HepG2 (cell line): ENCODE measurements around the gene IVD. TPM values are rescaled to one million over a fixed set of nuclear protein-coding genes. Genes with fewer than 3 reads are reported as not detected.

ENCODE experiments used
- DRAP1 ChIP-seq: IDR thresholded peaks from 2 replicates; pipeline ENCODE4 v1.6.1; 2016; ENCODE audit warnings: missing genetic modification reagents, missing compliant biosample characterization
- ELF3 ChIP-seq: IDR thresholded peaks from 2 replicates; pipeline ENCODE4 v1.6.1; 2016; ENCODE audit warnings: missing genetic modification reagents, missing compliant biosample characterization
- EZH2 ChIP-seq: conservative IDR thresholded peaks from 2 replicates; pipeline ENCODE4 v1.6.1; 2012; ENCODE audit warnings: mild to moderate bottlenecking, low read depth, low read length, moderate library complexity
- KLF6 ChIP-seq: IDR thresholded peaks from 2 replicates; pipeline ENCODE4 v1.8.0; 2016; ENCODE audit warnings: missing biosample characterization, missing genetic modification reagents
- KMT2B ChIP-seq: IDR thresholded peaks from 2 replicates; pipeline ENCODE4 v1.6.1; 2016; ENCODE audit warnings: missing genetic modification reagents, missing compliant biosample characterization
- REXO4 ChIP-seq: sonication (generic); formaldehyde crosslinking; IDR thresholded peaks from 2 replicates; pipeline ENCODE4 v1.8.0; 2022; ENCODE audit warnings: missing genetic modification reagents, mild to moderate bottlenecking, borderline replicate concordance
- RFX1 ChIP-seq: fragments of 450-650 bp; IDR thresholded peaks from 2 replicates; pipeline ENCODE4 v1.6.1; 2017
- RNF219 ChIP-seq: sonication (generic); formaldehyde crosslinking; IDR thresholded peaks from 2 replicates; pipeline ENCODE4 v1.5.0; 2020; ENCODE audit warnings: mild to moderate bottlenecking, missing genetic modification reagents
- STAT6 ChIP-seq: sonication (generic); formaldehyde crosslinking; IDR thresholded peaks from 2 replicates; pipeline ENCODE4 v1.4.0; 2020; ENCODE audit warnings: missing genetic modification reagents, mild to moderate bottlenecking, borderline replicate concordance
- ZFYVE20 ChIP-seq: sonication (generic); formaldehyde crosslinking; IDR thresholded peaks from 2 replicates; pipeline ENCODE4 v1.8.0; 2023; ENCODE audit warnings: low read depth, mild to moderate bottlenecking, moderate library complexity, missing genetic modification reagents, borderline replicate concordance
- ZNF101 ChIP-seq: sonication (generic); formaldehyde crosslinking; IDR thresholded peaks from 2 replicates; pipeline ENCODE4 v1.4.0; 2020; ENCODE audit warnings: mild to moderate bottlenecking, low read depth, missing genetic modification reagents, borderline replicate concordance
- ZNF382 ChIP-seq: sonication (generic); formaldehyde crosslinking; IDR thresholded peaks from 2 replicates; pipeline ENCODE4 v1.5.0; 2020; ENCODE audit warnings: missing genetic modification reagents, mild to moderate bottlenecking, borderline replicate concordance
- ZNF761 ChIP-seq: sonication (generic); formaldehyde crosslinking; conservative IDR thresholded peaks from 2 replicates; pipeline ENCODE4 v1.4.0; 2020; ENCODE audit warnings: mild to moderate bottlenecking, missing genetic modification reagents
- polyA plus RNA-seq, 8 experiments: library from polyadenylated mRNA; depleted of rRNA in 3 of 8; stranded (reverse) in 7 of 8; unstranded in 1 of 8; fragments of >200 nt; fragmentation: Illumina TruSeq in 4 of 8; extraction: Trizol in 4 of 8; gene quantifications; 2 replicates each; pipeline versions ENCODE4 v1.2.1 to v1.2.3, GENCODE V29; 2011 to 2016; ENCODE audit warnings: low read depth in 4 of 8, missing spikeins in 1 of 8, mixed read lengths in 1 of 8; ENCODE audit not compliant: insufficient read depth in 1 of 8
- total RNA-seq, 5 experiments: library from RNA; depleted of rRNA; stranded (reverse); fragments of >200 nt; fragmentation: Illumina TruSeq; extraction: Trizol; gene quantifications; 2 replicates each; pipeline ENCODE4 v1.2.3, GENCODE V29; 2016; ENCODE audit warnings: low read depth in 1 of 5
- TF ChIP-seq, protein P1 (sequence below): sonication (generic); formaldehyde crosslinking; IDR thresholded peaks from 2 replicates; pipeline ENCODE4 v1.9.0; 2021; ENCODE audit warnings: mild to moderate bottlenecking, missing genetic modification reagents
- TF ChIP-seq, protein P2 (sequence below): sonication (generic); formaldehyde crosslinking; conservative IDR thresholded peaks from 2 replicates; pipeline ENCODE4 v1.4.0; 2020; ENCODE audit warnings: missing genetic modification reagents

Gene IVD
- total and polyA plus RNA-seq, 2 of the 13 experiments (the other 11 are each of a cell fraction or from before 2014, with no cell fraction given), result 48.0 to 53.9 TPM

DNA sequence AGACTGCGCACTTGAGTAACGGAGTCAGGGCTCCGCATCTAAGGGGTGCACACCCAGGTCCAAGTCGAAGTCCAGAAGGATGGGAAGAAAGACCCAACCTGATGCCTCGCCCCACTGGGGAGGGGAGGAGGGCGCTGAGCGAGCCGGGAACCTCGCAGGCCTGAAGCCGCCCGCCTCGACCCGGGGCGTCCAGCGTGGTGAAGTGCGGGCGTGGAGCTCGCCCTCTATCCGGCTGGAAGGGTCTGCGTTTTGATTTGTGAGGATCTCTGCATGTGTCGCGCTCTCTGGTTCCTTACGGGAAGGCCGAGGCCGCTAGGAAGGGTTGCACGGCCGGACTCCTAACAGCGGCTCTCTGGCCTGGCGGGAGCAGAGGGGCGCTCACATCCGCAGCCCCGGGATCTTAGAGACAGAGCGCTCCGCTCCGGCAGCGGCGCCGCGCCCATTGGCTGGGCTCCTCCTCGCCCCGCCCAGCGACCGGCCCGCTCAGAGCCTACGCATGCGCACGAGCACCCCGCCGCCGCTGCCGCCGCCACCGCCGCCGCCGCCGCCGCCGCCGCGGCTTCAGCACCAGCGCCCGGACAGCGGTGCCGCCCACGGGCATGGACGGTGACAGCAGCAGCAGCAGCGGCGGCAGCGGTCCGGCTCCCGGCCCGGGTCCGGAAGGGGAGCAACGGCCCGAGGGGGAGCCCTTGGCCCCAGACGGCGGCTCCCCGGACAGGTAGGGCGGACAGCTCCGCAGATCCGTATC lies 47.7 kb upstream of the IVD start, which contains the start of gene DISP2 (continued):
- TF ChIP-seq RNF219 (CRISPR knock-in tag) (no peak), KMT2B (CRISPR knock-in tag) (no peak; the same call in 1 of the 2 replicates), ZFYVE20 (CRISPR knock-in tag) (peak; percentile 91; the same call in 1 of the 2 replicates), ZNF101 (CRISPR knock-in tag) (no peak), ZNF761 (CRISPR knock-in tag) (no peak), ZNF382 (no peak), STAT6 (CRISPR knock-in tag) (no peak), KLF6 (0 out of 2 replicates have a peak, but pooled peaks have one; percentile 58), REXO4 (no peak), ELF3 (CRISPR knock-in tag) (no peak; the same call in 1 of the 2 replicates), RFX1 (no peak), EZH2 (no peak), DRAP1 (CRISPR knock-in tag) (0 out of 2 replicates have a peak, but pooled peaks have one; percentile 21)
- TF ChIP-seq, protein P1, sequence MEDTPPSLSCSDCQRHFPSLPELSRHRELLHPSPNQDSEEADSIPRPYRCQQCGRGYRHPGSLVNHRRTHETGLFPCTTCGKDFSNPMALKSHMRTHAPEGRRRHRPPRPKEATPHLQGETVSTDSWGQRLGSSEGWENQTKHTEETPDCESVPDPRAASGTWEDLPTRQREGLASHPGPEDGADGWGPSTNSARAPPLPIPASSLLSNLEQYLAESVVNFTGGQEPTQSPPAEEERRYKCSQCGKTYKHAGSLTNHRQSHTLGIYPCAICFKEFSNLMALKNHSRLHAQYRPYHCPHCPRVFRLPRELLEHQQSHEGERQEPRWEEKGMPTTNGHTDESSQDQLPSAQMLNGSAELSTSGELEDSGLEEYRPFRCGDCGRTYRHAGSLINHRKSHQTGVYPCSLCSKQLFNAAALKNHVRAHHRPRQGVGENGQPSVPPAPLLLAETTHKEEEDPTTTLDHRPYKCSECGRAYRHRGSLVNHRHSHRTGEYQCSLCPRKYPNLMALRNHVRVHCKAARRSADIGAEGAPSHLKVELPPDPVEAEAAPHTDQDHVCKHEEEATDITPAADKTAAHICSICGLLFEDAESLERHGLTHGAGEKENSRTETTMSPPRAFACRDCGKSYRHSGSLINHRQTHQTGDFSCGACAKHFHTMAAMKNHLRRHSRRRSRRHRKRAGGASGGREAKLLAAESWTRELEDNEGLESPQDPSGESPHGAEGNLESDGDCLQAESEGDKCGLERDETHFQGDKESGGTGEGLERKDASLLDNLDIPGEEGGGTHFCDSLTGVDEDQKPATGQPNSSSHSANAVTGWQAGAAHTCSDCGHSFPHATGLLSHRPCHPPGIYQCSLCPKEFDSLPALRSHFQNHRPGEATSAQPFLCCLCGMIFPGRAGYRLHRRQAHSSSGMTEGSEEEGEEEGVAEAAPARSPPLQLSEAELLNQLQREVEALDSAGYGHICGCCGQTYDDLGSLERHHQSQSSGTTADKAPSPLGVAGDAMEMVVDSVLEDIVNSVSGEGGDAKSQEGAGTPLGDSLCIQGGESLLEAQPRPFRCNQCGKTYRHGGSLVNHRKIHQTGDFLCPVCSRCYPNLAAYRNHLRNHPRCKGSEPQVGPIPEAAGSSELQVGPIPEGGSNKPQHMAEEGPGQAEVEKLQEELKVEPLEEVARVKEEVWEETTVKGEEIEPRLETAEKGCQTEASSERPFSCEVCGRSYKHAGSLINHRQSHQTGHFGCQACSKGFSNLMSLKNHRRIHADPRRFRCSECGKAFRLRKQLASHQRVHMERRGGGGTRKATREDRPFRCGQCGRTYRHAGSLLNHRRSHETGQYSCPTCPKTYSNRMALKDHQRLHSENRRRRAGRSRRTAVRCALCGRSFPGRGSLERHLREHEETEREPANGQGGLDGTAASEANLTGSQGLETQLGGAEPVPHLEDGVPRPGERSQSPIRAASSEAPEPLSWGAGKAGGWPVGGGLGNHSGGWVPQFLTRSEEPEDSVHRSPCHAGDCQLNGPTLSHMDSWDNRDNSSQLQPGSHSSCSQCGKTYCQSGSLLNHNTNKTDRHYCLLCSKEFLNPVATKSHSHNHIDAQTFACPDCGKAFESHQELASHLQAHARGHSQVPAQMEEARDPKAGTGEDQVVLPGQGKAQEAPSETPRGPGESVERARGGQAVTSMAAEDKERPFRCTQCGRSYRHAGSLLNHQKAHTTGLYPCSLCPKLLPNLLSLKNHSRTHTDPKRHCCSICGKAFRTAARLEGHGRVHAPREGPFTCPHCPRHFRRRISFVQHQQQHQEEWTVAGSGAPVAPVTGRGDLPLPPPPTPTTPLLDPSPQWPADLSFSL (CRISPR knock-in tag), result no peak
- TF ChIP-seq, protein P2, sequence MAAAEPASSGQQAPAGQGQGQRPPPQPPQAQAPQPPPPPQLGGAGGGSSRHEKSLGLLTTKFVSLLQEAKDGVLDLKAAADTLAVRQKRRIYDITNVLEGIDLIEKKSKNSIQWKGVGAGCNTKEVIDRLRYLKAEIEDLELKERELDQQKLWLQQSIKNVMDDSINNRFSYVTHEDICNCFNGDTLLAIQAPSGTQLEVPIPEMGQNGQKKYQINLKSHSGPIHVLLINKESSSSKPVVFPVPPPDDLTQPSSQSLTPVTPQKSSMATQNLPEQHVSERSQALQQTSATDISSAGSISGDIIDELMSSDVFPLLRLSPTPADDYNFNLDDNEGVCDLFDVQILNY, result no peak; the same call in 1 of the 2 replicates
